Muscle of arm (tissue), 14 donors: ENCODE measurements around the gene MED26. TPM values are rescaled to one million over a fixed set of nuclear protein-coding genes. Genes with fewer than 3 reads are reported as not detected.
"Not testable (repeated sequence)": the region's sequence is repeated elsewhere in the genome, so short reads cannot be mapped to it uniquely, and the experiment has no call there.

ENCODE experiments used
- DNase-seq: peaks from one replicate; pipeline ENCODE4 v3.0.0-alpha.2; 2013
- long read RNA-seq, 11 donors: transcript quantifications; one replicate each; lab custom pipeline, GENCODE V29; 2026
- polyA plus RNA-seq, 12 donors: library from polyadenylated mRNA; unstranded; fragments of 120-200 nt; gene quantifications; one replicate each; pipeline ENCODE4 v1.2.1, GENCODE V29; 2013; ENCODE audit not compliant: insufficient read length in 12 of 12

The MED26 gene
- 1 to 10 TPM in 11 of 12 donors, not detected in 1; 4.6 to 7.7 (median 6.1) TPM for polyA plus RNA-seq
- long read RNA-seq, donor 1, transcript MED26-202 (1 exons, 3,871 nt): major isoform, 27 of 31 reads
- long read RNA-seq, donor 1, partial matches to known transcripts: 0 of 31 reads
- long read RNA-seq, donor 1, other reads (novel, unspliced or antisense): 0 of 31 reads
- long read RNA-seq, donor 2, transcript MED26-202 (1 exons, 3,871 nt): major isoform, 11 of 12 reads
- long read RNA-seq, donor 2, partial matches to known transcripts: 0 of 12 reads
- long read RNA-seq, donor 2, other reads (novel, unspliced or antisense): 0 of 12 reads
- long read RNA-seq, donor 3, transcript MED26-202 (1 exons, 3,871 nt): major isoform, 7 of 7 reads
- long read RNA-seq, donor 3, partial matches to known transcripts: 0 of 7 reads
- long read RNA-seq, donor 3, other reads (novel, unspliced or antisense): 0 of 7 reads
- long read RNA-seq, donor 4, transcript MED26-202 (1 exons, 3,871 nt): major isoform, 8 of 9 reads
- long read RNA-seq, donor 4, partial matches to known transcripts: 0 of 9 reads
- long read RNA-seq, donor 4, other reads (novel, unspliced or antisense): 0 of 9 reads
- long read RNA-seq, donor 5, transcript MED26-202 (1 exons, 3,871 nt): major isoform, 12 of 16 reads
- long read RNA-seq, donor 5, partial matches to known transcripts: 0 of 16 reads
- long read RNA-seq, donor 5, other reads (novel, unspliced or antisense): 0 of 16 reads
- long read RNA-seq, donor 6, partial matches to known transcripts: 0 of 6 reads
- long read RNA-seq, donor 6, other reads (novel, unspliced or antisense): 0 of 6 reads
- long read RNA-seq, donor 7, partial matches to known transcripts: 0 of 3 reads
- long read RNA-seq, donor 7, other reads (novel, unspliced or antisense): 0 of 3 reads
- long read RNA-seq, donor 8, transcript MED26-202 (1 exons, 3,871 nt): major isoform, 16 of 18 reads
- long read RNA-seq, donor 8, partial matches to known transcripts: 0 of 18 reads
- long read RNA-seq, donor 8, other reads (novel, unspliced or antisense): 0 of 18 reads
- long read RNA-seq, donor 9, transcript MED26-202 (1 exons, 3,871 nt): major isoform, 7 of 11 reads
- long read RNA-seq, donor 9, partial matches to known transcripts: 0 of 11 reads
- long read RNA-seq, donor 9, other reads (novel, unspliced or antisense): 0 of 11 reads
- long read RNA-seq, donor 10, transcript MED26-202 (1 exons, 3,871 nt): major isoform, 11 of 12 reads
- long read RNA-seq, donor 10, partial matches to known transcripts: 0 of 12 reads
- long read RNA-seq, donor 10, other reads (novel, unspliced or antisense): 0 of 12 reads
- long read RNA-seq, donor 11, transcript MED26-202 (1 exons, 3,871 nt): major isoform, 12 of 12 reads
- long read RNA-seq, donor 11, partial matches to known transcripts: 0 of 12 reads
- long read RNA-seq, donor 11, other reads (novel, unspliced or antisense): 0 of 12 reads

- peak; percentile 94 for DNase-seq
Observed at GRCh38 chr19:16628183-16628983, at the start of gene MED26. Gene MED26 (minus strand): TSS chr19:16628204. CDS start chr19:16627943, 261 bp downstream.

GRCh38 chr19:16677055-16677454 lies 49.1 kb upstream of the MED26 start:
- no peak for DNase-seq

- DNase-seq: no peak
Observed at GRCh38 chr19:16676101-16676798, 48.2 kb upstream of the MED26 start.

- not testable (repeated sequence) for DNase-seq
Observed at GRCh38 chr19:16673839-16674238, 45.8 kb upstream of the MED26 start.

GRCh38 chr19:16673231-16673630 lies 45.2 kb upstream of the MED26 start:
- DNase-seq: no peak

GRCh38 chr19:16671652-16672274 lies 43.8 kb upstream of the MED26 start:
- peak; percentile 20 for DNase-seq

GRCh38 chr19:16670291-16670690 lies 42.3 kb upstream of the MED26 start:
- DNase-seq: no peak

- DNase-seq: not testable (repeated sequence)
Observed at GRCh38 chr19:16668702-16669101, 40.7 kb upstream of the MED26 start.

GRCh38 chr19:16668176-16668575 lies 40.2 kb upstream of the MED26 start:
- DNase-seq: no peak

- peak; percentile 13 for DNase-seq
Observed at GRCh38 chr19:16661480-16662034, 33.6 kb upstream of the MED26 start.

GRCh38 chr19:16660763-16661479 lies 32.9 kb upstream of the MED26 start, which contains the start of gene TMEM38A:
Gene TMEM38A (plus strand): TSS chr19:16661139. CDS start chr19:16661218, 79 bp downstream.
- peak; percentile 31 for DNase-seq

- DNase-seq: peak; percentile 99
Observed at GRCh38 chr19:16659832-16660708, 32.1 kb upstream of the MED26 start, which contains the start of gene SMIM7. Gene SMIM7 (minus strand): TSS chr19:16660144. CDS start chr19:16660110, 34 bp downstream.

- no peak for DNase-seq
Observed at GRCh38 chr19:16659464-16659831, 31.4 kb upstream of the MED26 start.

- DNase-seq: no peak
Observed at GRCh38 chr19:16657384-16657783, 29.4 kb upstream of the MED26 start.

GRCh38 chr19:16655727-16656126 lies 27.7 kb upstream of the MED26 start:
- no peak for DNase-seq

- DNase-seq: no peak
Observed at GRCh38 chr19:16654627-16655026, 26.6 kb upstream of the MED26 start.

GRCh38 chr19:16654140-16654539 lies 26.1 kb upstream of the MED26 start:
- no peak for DNase-seq
